Vagina (tissue), 2 donors: ENCODE data around the gene KRTAP4-7. TPM values are rescaled to one million over a fixed set of nuclear protein-coding genes. Genes with fewer than 3 reads are reported as not detected.
"Not testable (repeated sequence)": the region's sequence is repeated elsewhere in the genome, so short reads cannot be mapped to it uniquely, and the experiment has no call there.

Experiments used
- DNase-seq, 2 donors: peaks; one replicate each; pipeline ENCODE4 v3.0.0-alpha.2; 2017; ENCODE audit errors: extremely low spot score in 2 of 2
- H3K27ac ChIP-seq: fragments of 200-600 bp; sonication (generic); one replicate; pipeline ENCODE4 v1.5.1; 2019
- H3K27me3 ChIP-seq: fragments of 200-600 bp; sonication (generic); one replicate; pipeline ENCODE4 v1.5.1; 2019
- H3K36me3 ChIP-seq, 2 donors: fragments of 200-600 bp; sonication (generic); one replicate each; pipeline ENCODE4 v1.5.1; 2017 to 2019
- H3K4me1 ChIP-seq: fragments of 200-600 bp; sonication (generic); one replicate; pipeline ENCODE4 v1.5.1; 2019
- H3K4me3 ChIP-seq, 2 donors: fragments of 200-600 bp; sonication (generic); 1 replicate in 1 of 2; 2 replicates in 1 of 2; pipeline ENCODE4 v1.5.1; 2016 to 2019
- H3K9me3 ChIP-seq: fragments of 200-600 bp; sonication (generic); one replicate; pipeline ENCODE4 v1.5.1; 2019
- POLR2A ChIP-seq, 2 donors: fragments of 450-650 bp; IDR thresholded peaks; one replicate each; pipeline ENCODE4 v1.6.1; 2017; ENCODE audit warnings: antibody characterized with exemption in 2 of 2, mild to moderate bottlenecking in 2 of 2, moderate library complexity in 2 of 2
- POLR2AphosphoS5 ChIP-seq, 2 donors: sonication (generic); formaldehyde crosslinking; IDR thresholded peaks; one replicate each; pipeline ENCODE4 v1.9.0; 2017; ENCODE audit warnings: antibody characterized with exemption in 2 of 2, mild to moderate bottlenecking in 2 of 2, low read depth in 1 of 2; ENCODE audit not compliant: insufficient read depth in 1 of 2
- intact Hi-C: fragments of 100-400 bp; cut with DNase I; formaldehyde crosslinking; loops from one replicate; pipeline ENCODE4 v1.15.1; 2023
- total RNA-seq: library from RNA; depleted of rRNA; stranded (reverse); fragments of >200 nt; gene quantifications from one replicate; pipeline ENCODE4 v1.2.3, GENCODE V29; 2016
- TF ChIP-seq, protein P1 (sequence below), 3 experiments: fragments of 450-650 bp in 2 of 3; fragments of 200-600 bp in 1 of 3; sonication (generic) in 1 of 3; IDR thresholded peaks; one replicate each; pipeline ENCODE4 v1.5.1; 2017 to 2019; ENCODE audit warnings: antibody characterized with exemption in 3 of 3, mild to moderate bottlenecking in 2 of 3, moderate library complexity in 2 of 3

The KRTAP4-7 gene
- total RNA-seq, 1 donor from 2014 or later: not detected

DNA sequence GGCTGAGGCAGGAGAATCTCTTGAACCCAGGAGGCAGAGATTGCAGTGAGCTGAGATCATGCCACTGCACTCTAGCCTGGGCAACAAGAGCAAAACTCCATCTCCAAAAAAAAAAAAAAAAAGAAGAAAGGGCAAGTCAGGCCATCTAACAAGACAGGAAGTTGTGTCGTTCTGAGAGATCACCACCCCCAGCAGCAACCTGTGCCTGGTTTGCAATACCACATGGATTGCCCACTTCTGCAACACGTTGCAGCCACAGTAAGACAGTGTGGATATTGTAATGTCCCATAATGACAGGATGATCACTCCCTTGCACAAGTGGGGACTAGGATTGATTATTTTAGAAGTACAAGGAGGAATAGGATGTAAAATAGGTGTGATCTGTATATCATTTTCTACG is 14.9 kb upstream of the KRTAP4-7 start:
- Histone ChIP-seq H3K27ac (no peak overlapping the region), H3K9me3 (no peaks in the 10 kb centered on the region), H3K4me3 (no peak overlapping the region), H3K36me3 (no peaks in the 10 kb centered on the region), H3K4me1 (no peaks in the 10 kb centered on the region), H3K27me3 (no peaks in the 10 kb centered on the region)
- no peak for DNase-seq
- TF ChIP-seq POLR2A (IDR thresholded peaks at IDR 0.05) (no peak), POLR2AphosphoS5 (IDR thresholded peaks at IDR 0.05; ENCODE audit: insufficient read depth in 1 of 2, low read depth in 1 of 2) (no peak)
- TF ChIP-seq, protein P1, sequence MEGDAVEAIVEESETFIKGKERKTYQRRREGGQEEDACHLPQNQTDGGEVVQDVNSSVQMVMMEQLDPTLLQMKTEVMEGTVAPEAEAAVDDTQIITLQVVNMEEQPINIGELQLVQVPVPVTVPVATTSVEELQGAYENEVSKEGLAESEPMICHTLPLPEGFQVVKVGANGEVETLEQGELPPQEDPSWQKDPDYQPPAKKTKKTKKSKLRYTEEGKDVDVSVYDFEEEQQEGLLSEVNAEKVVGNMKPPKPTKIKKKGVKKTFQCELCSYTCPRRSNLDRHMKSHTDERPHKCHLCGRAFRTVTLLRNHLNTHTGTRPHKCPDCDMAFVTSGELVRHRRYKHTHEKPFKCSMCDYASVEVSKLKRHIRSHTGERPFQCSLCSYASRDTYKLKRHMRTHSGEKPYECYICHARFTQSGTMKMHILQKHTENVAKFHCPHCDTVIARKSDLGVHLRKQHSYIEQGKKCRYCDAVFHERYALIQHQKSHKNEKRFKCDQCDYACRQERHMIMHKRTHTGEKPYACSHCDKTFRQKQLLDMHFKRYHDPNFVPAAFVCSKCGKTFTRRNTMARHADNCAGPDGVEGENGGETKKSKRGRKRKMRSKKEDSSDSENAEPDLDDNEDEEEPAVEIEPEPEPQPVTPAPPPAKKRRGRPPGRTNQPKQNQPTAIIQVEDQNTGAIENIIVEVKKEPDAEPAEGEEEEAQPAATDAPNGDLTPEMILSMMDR (IDR thresholded peaks at IDR 0.05): no peak
- intact Hi-C loops: no loop called here

DNA sequence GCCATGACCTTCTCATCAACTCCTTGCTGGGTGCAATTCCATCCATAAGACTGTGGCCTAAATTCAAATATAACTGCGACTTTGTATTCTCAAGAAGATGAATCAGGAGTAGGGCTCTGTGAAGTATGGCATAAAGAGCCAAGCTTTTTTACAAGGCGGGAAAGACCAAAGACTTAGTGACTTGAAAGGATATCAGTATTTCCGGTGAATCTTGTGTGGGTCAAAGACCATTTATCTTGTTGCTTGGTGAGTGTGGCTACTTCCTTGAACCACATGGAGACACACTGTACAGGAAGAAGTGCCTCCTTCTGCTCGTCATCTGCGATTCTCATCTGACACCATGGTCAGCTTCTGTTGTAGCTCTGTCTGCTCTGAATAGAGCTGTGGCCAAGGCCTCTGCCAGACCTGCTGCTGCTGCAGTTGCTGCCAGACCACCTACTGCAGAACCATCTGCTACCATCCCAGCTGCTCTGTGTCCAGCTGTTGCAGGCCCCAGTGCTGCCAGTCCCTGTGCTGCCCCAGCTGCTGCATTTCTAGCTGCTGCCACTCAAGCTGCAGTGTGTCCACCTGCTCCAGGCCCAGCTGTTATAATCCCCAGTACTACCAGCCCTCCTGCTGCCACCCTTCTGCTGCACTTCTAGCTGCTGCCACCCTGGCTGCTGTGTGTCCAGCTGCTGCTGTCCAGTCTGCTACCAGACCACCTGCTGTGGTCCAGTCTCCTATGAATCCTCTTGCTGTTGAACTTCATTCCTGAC is 12.2 kb upstream of the KRTAP4-7 start:
- Histone ChIP-seq H3K9me3 (no peaks in the 10 kb centered on the region), H3K27ac (no peak overlapping the region), H3K4me3 (no peak overlapping the region), H3K4me1 (no peaks in the 10 kb centered on the region), H3K27me3 (no peaks in the 10 kb centered on the region), H3K36me3 (no peaks in the 10 kb centered on the region)
- TF ChIP-seq POLR2A (IDR thresholded peaks at IDR 0.05) (no peak), POLR2AphosphoS5 (IDR thresholded peaks at IDR 0.05; ENCODE audit: insufficient read depth in 1 of 2, low read depth in 1 of 2) (no peak)
- TF ChIP-seq, protein P1 (IDR thresholded peaks at IDR 0.05): no peak
- intact Hi-C loops: no loop called here
- no peak for DNase-seq

DNA sequence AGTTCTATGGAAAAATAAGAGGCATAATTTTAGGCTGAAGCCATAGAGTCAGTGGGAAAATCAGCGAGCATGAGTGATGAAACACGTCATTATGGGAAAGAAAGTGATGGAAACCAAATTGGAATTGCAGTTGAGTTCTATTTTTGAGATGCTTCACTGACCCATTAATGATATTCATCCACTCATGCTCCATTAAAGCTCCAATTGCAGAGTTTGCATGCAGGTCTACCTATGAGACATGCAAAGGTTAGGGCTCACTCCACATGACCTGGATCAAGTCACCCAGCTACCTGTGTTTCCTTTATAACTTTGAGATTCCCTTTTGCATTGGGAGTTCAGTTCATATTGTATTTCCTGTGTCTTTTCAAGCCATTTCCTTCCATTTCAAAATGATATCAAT is 10.3 kb upstream of the KRTAP4-7 start:
- Histone ChIP-seq H3K27me3 (no peaks in the 10 kb centered on the region), H3K4me1 (no peaks in the 10 kb centered on the region), H3K4me3 (no peak overlapping the region), H3K27ac (no peak overlapping the region), H3K36me3 (no peaks in the 10 kb centered on the region), H3K9me3 (no peaks in the 10 kb centered on the region)
- no peak for DNase-seq
- intact Hi-C loops: no loop called here
- TF ChIP-seq, protein P1 (IDR thresholded peaks at IDR 0.05): no peak
- TF ChIP-seq POLR2AphosphoS5 (IDR thresholded peaks at IDR 0.05; ENCODE audit: insufficient read depth in 1 of 2, low read depth in 1 of 2) (no peak), POLR2A (IDR thresholded peaks at IDR 0.05) (no peak)

DNA sequence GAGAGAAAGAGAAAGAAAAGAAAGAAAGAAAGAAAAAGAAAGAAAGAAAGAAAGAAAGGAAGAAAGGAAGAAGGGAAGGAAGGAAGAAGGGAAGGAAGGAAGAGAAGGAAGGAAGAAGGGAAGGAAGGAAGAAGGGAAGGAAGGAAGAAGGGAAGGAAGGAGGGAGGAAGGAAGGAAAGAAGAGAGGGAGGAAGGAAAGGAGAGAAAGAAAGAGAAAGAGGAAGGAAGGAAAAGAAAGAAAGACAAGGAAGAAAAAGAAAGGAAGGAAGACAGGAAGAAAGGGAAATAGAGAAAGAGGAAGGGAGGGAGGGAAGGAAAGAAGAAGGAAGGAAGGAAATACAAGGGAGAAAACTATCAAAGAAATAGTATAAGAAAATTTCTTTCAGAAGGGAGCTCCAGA is 7.2 kb upstream of the KRTAP4-7 start:
- no peak overlapping the region for H3K27ac ChIP-seq
- TF ChIP-seq, protein P1 (IDR thresholded peaks at IDR 0.05): no peak
- TF ChIP-seq POLR2AphosphoS5 (IDR thresholded peaks at IDR 0.05; ENCODE audit: insufficient read depth in 1 of 2, low read depth in 1 of 2) (no peak), POLR2A (IDR thresholded peaks at IDR 0.05) (no peak)
- H3K4me3 ChIP-seq: no peak overlapping the region
- intact Hi-C loops: no loop called here
- DNase-seq: no peak
- no peaks in the 10 kb centered on the region for H3K27me3 ChIP-seq
- H3K36me3 ChIP-seq: no peaks in the 10 kb centered on the region
- no peaks in the 10 kb centered on the region for H3K4me1 ChIP-seq
- no peaks in the 10 kb centered on the region for H3K9me3 ChIP-seq

DNA sequence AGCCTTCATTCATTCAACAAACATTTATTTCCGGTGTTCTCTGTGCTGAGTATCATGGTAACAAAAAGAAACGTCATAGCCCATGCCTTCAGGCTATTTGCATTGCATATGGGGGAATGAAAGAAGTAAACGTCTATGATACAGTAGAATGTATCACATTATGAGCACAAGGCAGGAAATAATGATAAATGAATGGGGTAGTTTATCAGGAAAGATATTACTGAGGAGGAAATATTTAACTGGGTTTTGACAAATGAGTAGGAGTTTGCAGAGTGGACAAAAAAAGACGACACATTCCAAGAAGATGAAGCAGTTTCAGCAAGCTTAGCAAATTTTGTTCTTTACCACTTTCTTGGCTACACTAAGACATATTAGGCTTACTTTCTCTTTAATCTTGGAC is 1.3 kb upstream of the KRTAP4-7 start:
- Histone ChIP-seq H3K4me1 (no peaks in the 10 kb centered on the region), H3K27me3 (no peaks in the 10 kb centered on the region), H3K27ac (no peak overlapping the region), H3K4me3 (no peak overlapping the region), H3K9me3 (no peaks in the 10 kb centered on the region), H3K36me3 (no peaks in the 10 kb centered on the region)
- intact Hi-C loops: no loop called here
- DNase-seq: no peak
- TF ChIP-seq POLR2A (IDR thresholded peaks at IDR 0.05) (no peak), POLR2AphosphoS5 (IDR thresholded peaks at IDR 0.05; ENCODE audit: insufficient read depth in 1 of 2, low read depth in 1 of 2) (no peak)
- TF ChIP-seq, protein P1 (IDR thresholded peaks at IDR 0.05): no peak

DNA sequence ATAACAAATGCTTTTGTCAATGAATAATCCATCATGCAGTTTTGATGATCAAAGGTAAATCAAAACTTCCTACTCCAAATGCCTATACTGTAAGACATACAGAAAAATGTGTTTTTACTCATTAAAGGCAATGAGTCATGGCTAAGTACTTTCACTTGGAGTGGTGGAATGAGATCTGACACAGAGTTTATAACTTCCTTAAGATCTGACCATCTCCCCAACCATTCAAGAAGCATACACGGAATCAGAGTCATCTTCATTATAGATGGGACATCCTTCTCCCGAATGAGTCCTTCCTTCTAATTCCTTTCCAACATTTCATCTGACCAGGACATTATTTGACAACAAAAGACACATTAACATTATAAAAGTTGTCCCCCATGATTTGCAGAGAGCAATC is 523 bp upstream of the KRTAP4-7 start:
- intact Hi-C loops, H3K36me3 ChIP-seq, H3K27me3 ChIP-seq, H3K27ac ChIP-seq, H3K4me3 ChIP-seq, H3K4me1 ChIP-seq, H3K9me3 ChIP-seq, DNase-seq: not testable (repeated sequence)

DNA sequence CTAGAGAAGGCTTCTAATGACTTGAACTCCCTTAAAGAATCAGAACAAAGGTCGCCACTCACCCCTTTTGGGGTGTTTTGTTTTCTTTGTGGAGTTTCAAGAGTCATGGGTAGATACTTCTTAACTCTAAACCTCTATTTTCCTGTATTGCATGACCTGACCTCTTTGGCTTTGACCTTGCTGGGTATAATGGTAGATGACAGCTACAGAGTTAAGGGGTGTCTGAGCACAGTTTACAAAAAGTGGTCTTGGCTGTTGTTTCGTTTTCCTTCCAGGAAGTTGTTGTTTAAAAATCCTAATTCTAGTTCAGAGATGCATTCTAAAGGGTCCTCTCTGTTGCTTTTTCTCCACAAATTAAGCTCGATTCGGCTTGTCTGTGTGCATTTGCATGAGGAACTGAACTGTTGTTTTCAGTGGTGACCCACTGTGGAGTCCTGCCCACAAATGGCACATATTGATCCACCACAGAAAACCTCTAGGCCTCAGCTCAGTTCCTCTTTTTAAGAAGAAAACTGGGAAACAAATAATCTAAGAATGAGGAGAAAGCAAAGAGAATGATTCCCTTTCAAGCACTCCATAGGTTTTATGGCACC is 4.9 kb downstream of the KRTAP4-7 start:
- DNase-seq, H3K9me3 ChIP-seq, H3K4me3 ChIP-seq, H3K36me3 ChIP-seq, intact Hi-C loops, H3K27me3 ChIP-seq, H3K27ac ChIP-seq, H3K4me1 ChIP-seq: not testable (repeated sequence)
